PC-3 (cell line): ENCODE measurements around the gene TXNDC12.

Source experiments
- EZH2 ChIP-seq: fragments of 300-600 bp; sonication (generic); IDR thresholded peaks from one replicate; pipeline ENCODE4 v1.6.1; 2017; ENCODE audit warnings: antibody characterized with exemption, mild to moderate bottlenecking, low read length; ENCODE audit not compliant: unreplicated experiment
- EZH2phosphoT487 ChIP-seq: fragments of 300-600 bp; sonication (generic); IDR thresholded peaks from 2 replicates; pipeline ENCODE4 v1.6.1; 2018; ENCODE audit warnings: mild to moderate bottlenecking, antibody characterized with exemption, low read length, borderline replicate concordance
- TF ChIP-seq, protein P1 (sequence below): fragments of 300-600 bp; sonication (generic); conservative IDR thresholded peaks from 2 replicates; pipeline ENCODE4 v1.5.1; 2017; ENCODE audit warnings: antibody characterized with exemption, low read depth, mild to moderate bottlenecking, low read length

DNA sequence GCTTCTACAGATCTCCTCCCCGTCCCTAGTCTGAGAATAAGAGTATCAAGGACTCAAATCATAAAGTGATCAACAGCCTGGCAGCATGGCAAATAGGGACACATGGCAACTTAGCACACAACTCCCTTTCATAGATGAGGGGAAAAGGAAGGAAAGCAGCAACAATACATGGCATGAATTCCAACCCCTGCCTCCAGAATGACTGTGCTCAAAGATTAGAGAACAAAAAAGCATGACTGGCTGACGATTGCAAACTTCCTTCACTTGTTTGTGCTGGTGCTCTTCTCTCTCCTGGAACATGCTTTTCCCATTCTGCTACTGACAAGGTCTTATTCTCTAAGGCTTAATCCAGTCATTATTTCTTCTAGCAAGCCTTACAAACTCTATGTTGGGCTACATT, 32.9 kb downstream of the TXNDC12 start:
- TF ChIP-seq, protein P1, sequence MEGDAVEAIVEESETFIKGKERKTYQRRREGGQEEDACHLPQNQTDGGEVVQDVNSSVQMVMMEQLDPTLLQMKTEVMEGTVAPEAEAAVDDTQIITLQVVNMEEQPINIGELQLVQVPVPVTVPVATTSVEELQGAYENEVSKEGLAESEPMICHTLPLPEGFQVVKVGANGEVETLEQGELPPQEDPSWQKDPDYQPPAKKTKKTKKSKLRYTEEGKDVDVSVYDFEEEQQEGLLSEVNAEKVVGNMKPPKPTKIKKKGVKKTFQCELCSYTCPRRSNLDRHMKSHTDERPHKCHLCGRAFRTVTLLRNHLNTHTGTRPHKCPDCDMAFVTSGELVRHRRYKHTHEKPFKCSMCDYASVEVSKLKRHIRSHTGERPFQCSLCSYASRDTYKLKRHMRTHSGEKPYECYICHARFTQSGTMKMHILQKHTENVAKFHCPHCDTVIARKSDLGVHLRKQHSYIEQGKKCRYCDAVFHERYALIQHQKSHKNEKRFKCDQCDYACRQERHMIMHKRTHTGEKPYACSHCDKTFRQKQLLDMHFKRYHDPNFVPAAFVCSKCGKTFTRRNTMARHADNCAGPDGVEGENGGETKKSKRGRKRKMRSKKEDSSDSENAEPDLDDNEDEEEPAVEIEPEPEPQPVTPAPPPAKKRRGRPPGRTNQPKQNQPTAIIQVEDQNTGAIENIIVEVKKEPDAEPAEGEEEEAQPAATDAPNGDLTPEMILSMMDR: no peak
- no peak for TF ChIP-seq EZH2
- no peak for TF ChIP-seq EZH2phosphoT487
